Endothelial cell (in vitro differentiated cells): ENCODE data around the gene KIF12. TPM values are rescaled to one million over a fixed set of nuclear protein-coding genes. Genes with fewer than 3 reads are reported as not detected.

Experiments
- DNase-seq: peaks from one replicate; pipeline ENCODE4 v3.0.0; 2021; ENCODE audit warnings: low spot score
- H3K27ac Mint-ChIP-seq: one replicate; pipeline ENCODE4 v1.8.0; 2021; ENCODE audit warnings: mixed read lengths, inconsistent platforms; ENCODE audit not compliant: unreplicated experiment
- H3K27me3 Mint-ChIP-seq: one replicate; pipeline ENCODE4 v1.8.0; 2021; ENCODE audit warnings: mild to moderate bottlenecking, moderate library complexity, mixed read lengths, inconsistent platforms; ENCODE audit not compliant: unreplicated experiment
- H3K36me3 Mint-ChIP-seq: one replicate; pipeline ENCODE4 v1.8.0; 2021; ENCODE audit warnings: mild to moderate bottlenecking, low read depth, mixed read lengths, inconsistent platforms; ENCODE audit not compliant: unreplicated experiment
- H3K4me1 Mint-ChIP-seq: one replicate; pipeline ENCODE4 v1.8.0; 2021; ENCODE audit warnings: mild to moderate bottlenecking, mixed read lengths, inconsistent platforms; ENCODE audit not compliant: unreplicated experiment
- H3K4me3 Mint-ChIP-seq: one replicate; pipeline ENCODE4 v1.8.0; 2021; ENCODE audit warnings: mild to moderate bottlenecking, mixed read lengths, inconsistent platforms; ENCODE audit not compliant: unreplicated experiment
- H3K9me3 Mint-ChIP-seq: one replicate; pipeline ENCODE4 v1.8.0; 2021; ENCODE audit warnings: mixed read lengths, inconsistent platforms; ENCODE audit not compliant: unreplicated experiment
- CTCF ChIP-seq: fragments of 200-600 bp; sonication (generic); IDR thresholded peaks from one replicate; pipeline ENCODE4 v1.5.0; 2021; ENCODE audit warnings: antibody characterized with exemption; ENCODE audit not compliant: unreplicated experiment
- total RNA-seq: library from RNA; stranded (reverse); fragmentation: NEBNext Ultra II Directional; extraction: Animal tissue kit (Norgen Biotek cat#: 25700); gene quantifications from one replicate; pipeline ENCODE4 v1.2.1, GENCODE V29; 2021; ENCODE audit not compliant: unreplicated experiment

The KIF12 gene
- total RNA-seq, 1 donor from 2014 or later = 0.26 TPM

GRCh38 chr9:114077162-114077837 lies 21.8 kb downstream of the KIF12 start:
- Mint-ChIP-seq H3K27me3 (peaks cover 10% of the 10 kb centered on the region), H3K4me1 (no peaks in the 10 kb centered on the region), H3K27ac (no peak overlapping the region), H3K36me3 (no peaks in the 10 kb centered on the region), H3K4me3 (no peak overlapping the region), H3K9me3 (no peaks in the 10 kb centered on the region)
- TF ChIP-seq CTCF = no peak
- no peak for DNase-seq

GRCh38 chr9:114076237-114077161 lies 22.6 kb downstream of the KIF12 start:
- Mint-ChIP-seq H3K27me3 (peaks cover 9% of the 10 kb centered on the region), H3K36me3 (no peaks in the 10 kb centered on the region), H3K4me3 (no peak overlapping the region), H3K4me1 (no peaks in the 10 kb centered on the region), H3K9me3 (no peaks in the 10 kb centered on the region), H3K27ac (no peak overlapping the region)
- no peak for TF ChIP-seq CTCF
- DNase-seq = no peak

GRCh38 chr9:114075602-114076001 lies 23.5 kb downstream of the KIF12 start:
- no peaks in the 10 kb centered on the region for H3K4me1 Mint-ChIP-seq
- TF ChIP-seq CTCF = no peak
- H3K27ac Mint-ChIP-seq = no peak overlapping the region
- no peaks in the 10 kb centered on the region for H3K9me3 Mint-ChIP-seq
- H3K27me3 Mint-ChIP-seq = peaks cover 7% of the 10 kb centered on the region
- H3K4me3 Mint-ChIP-seq = no peak overlapping the region
- no peak for DNase-seq
- no peaks in the 10 kb centered on the region for H3K36me3 Mint-ChIP-seq

GRCh38 chr9:114072184-114073140 lies 26.6 kb downstream of the KIF12 start:
- H3K27me3 Mint-ChIP-seq = peaks cover 4% of the 10 kb centered on the region
- H3K4me1 Mint-ChIP-seq = no peaks in the 10 kb centered on the region
- TF ChIP-seq CTCF = no peak
- H3K9me3 Mint-ChIP-seq = no peaks in the 10 kb centered on the region
- no peak overlapping the region for H3K4me3 Mint-ChIP-seq
- no peak overlapping the region for H3K27ac Mint-ChIP-seq
- DNase-seq = no peak
- H3K36me3 Mint-ChIP-seq = no peaks in the 10 kb centered on the region
